K562 (cell line): Measurements from ENCODE around the gene CCDC148. TPM values are rescaled to one million over a fixed set of nuclear protein-coding genes. Genes with fewer than 3 reads are reported as not detected.
A peak's percentile ranks its signal among the peaks of the same experiment; 100 is the strongest.

Source experiments
- ATAC-seq: fragments of 200-7000 bp; cut with Tn5 transposase; 3 replicates; pipeline ENCODE4 v1.9.1; 2020; ENCODE audit warnings: moderate library complexity
- BruUV-seq: library from RNA; stranded (reverse); fragments of 400-500 nt; replicated peaks from 2 replicates; lab custom pipeline; 2021; lab: Mats Ljungman, UMichigan
- CTCF ChIA-PET: fragments of 300-600 bp; formaldehyde crosslinking; extraction: SDS; loops from one replicate; lab custom pipeline; 2021; ENCODE audit warnings: low intra/inter-chr PET ratio; lab: Yijun Ruan, JAX
- POLR2A ChIA-PET: fragments of 300-600, 350-650 bp; sonication (Branson Sonifier 250); formaldehyde crosslinking; extraction: SDS; loops from one replicate; lab custom pipeline; 2021; ENCODE audit warnings: antibody characterized with exemption, inconsistent platforms; lab: Yijun Ruan, JAX
- DNase-seq, 4 experiments: peaks; one replicate each; pipeline versions ENCODE4 v3.0.0 to v3.0.0-alpha.2; 2011 to 2018; ENCODE audit warnings: low spot score in 3 of 4, mixed read lengths in 3 of 4; ENCODE audit errors: extremely low read depth in 1 of 4
- FAIRE-seq: peaks from 2 replicates; lab custom pipeline; 2011; peaks lifted over from hg19 to GRCh38; lab: Jason Lieb, UNC
- H2AFZ ChIP-seq: 2 replicates; pipeline ENCODE4 v1.6.0; 2011; ENCODE audit warnings: low read depth, low read length, control low read depth, inconsistent platforms
- H3K27ac ChIP-seq: fragments of 200-600 bp; 3 replicates; pipeline ENCODE4 v1.8.0; 2011; ENCODE audit warnings: low read depth, mild to moderate bottlenecking, control low read depth, inconsistent platforms, low read length, moderate library complexity, mixed read lengths; ENCODE audit errors: extremely low read depth
- H3K27me3 ChIP-seq, 2 experiments: fragments of 300-600 bp in 1 of 2; 2 replicates in 1 of 2; 3 replicates in 1 of 2; pipeline versions ENCODE4 v1.6.0 to v1.8.0; 2011; ENCODE audit warnings: inconsistent platforms in 2 of 2, low read length in 2 of 2, mild to moderate bottlenecking in 1 of 2, mixed read lengths in 1 of 2, moderate library complexity in 1 of 2; ENCODE audit not compliant: control insufficient read depth in 2 of 2, insufficient read depth in 2 of 2
- H3K36me3 ChIP-seq: fragments of 300-600 bp; 3 replicates; pipeline ENCODE4 v1.8.0; 2011; ENCODE audit warnings: mild to moderate bottlenecking, low read length, inconsistent platforms; ENCODE audit not compliant: control insufficient read depth, insufficient read depth
- H3K4me1 ChIP-seq, 2 experiments: fragments of 200-600 bp in 1 of 2; replicated peaks in 1 of 2; 2 replicates in 1 of 2; 3 replicates in 1 of 2; pipeline versions ENCODE4 v1.5.1 to v1.8.0; 2011; ENCODE audit warnings: inconsistent platforms in 2 of 2, low read length in 2 of 2, mild to moderate bottlenecking in 1 of 2, mixed read lengths in 1 of 2, moderate library complexity in 1 of 2; ENCODE audit not compliant: control insufficient read depth in 2 of 2, insufficient read depth in 2 of 2
- H3K4me2 ChIP-seq: 2 replicates; pipeline ENCODE4 v1.6.1; 2011; ENCODE audit warnings: low read length, control low read depth, inconsistent platforms, mixed read lengths; ENCODE audit not compliant: insufficient read depth
- H3K4me3 ChIP-seq: fragments of 200-600 bp; sonication (generic), shearing (Covaris generic); 2 replicates; pipeline ENCODE4 v1.5.1; 2016; ENCODE audit warnings: control low read depth, inconsistent platforms
- H3K79me2 ChIP-seq: fragments of 200-600 bp; 3 replicates; pipeline ENCODE4 v1.8.0; 2011; ENCODE audit warnings: low read length, inconsistent platforms; ENCODE audit not compliant: control insufficient read depth, insufficient read depth
- H3K9ac ChIP-seq, 2 experiments: 2 replicates each; pipeline versions ENCODE4 v1.6.0 to v1.6.1; 2011; ENCODE audit warnings: low read depth in 2 of 2, low read length in 2 of 2, control low read depth in 1 of 2, inconsistent platforms in 1 of 2, mild to moderate bottlenecking in 1 of 2, mixed read lengths in 1 of 2; ENCODE audit not compliant: insufficient read depth in 1 of 2
- H3K9me1 ChIP-seq: one replicate; pipeline ENCODE4 v1.6.0; 2011; ENCODE audit warnings: inconsistent platforms, mild to moderate bottlenecking, low read length, moderate library complexity; ENCODE audit not compliant: control insufficient read depth, insufficient read depth
- H3K9me3 ChIP-seq: replicated peaks from 2 replicates; pipeline ENCODE4 v1.5.1; 2011; ENCODE audit warnings: low read depth, low read length, inconsistent platforms; ENCODE audit not compliant: control insufficient read depth, insufficient read depth
- H4K20me1 ChIP-seq: replicated peaks from 2 replicates; pipeline ENCODE4 v1.6.1; 2011; ENCODE audit warnings: low read length, inconsistent platforms, mixed read lengths; ENCODE audit not compliant: control insufficient read depth, insufficient read depth
- MEIS2 ChIP-seq: fragments of 450-650 bp; IDR thresholded peaks from 2 replicates; pipeline ENCODE4 v1.6.1; 2014; ENCODE audit warnings: mild to moderate bottlenecking; ENCODE audit not compliant: partially characterized antibody
- PKNOX1 ChIP-seq: fragments of 450-650 bp; IDR thresholded peaks from 2 replicates; pipeline ENCODE4 v1.6.1; 2016
- XRCC5 ChIP-seq: fragments of 200-400 bp; formaldehyde crosslinking; IDR thresholded peaks from 2 replicates; pipeline ENCODE4 v1.6.1; 2017; ENCODE audit warnings: low read depth, mild to moderate bottlenecking, low read length
- ZC3H8 ChIP-seq: fragments of 450-650 bp; IDR thresholded peaks from 2 replicates; pipeline ENCODE4 v1.6.1; 2017
- WGBS: fragments of 100-300 bp; shearing (Covaris generic); methylation state at CpG from one replicate; pipeline ENCODE4 v1.1.6; 2016; ENCODE audit warnings: low coverage, mixed read lengths; ENCODE audit not compliant: insufficient coverage; ENCODE audit errors: missing lambda C conversion rate; 5-methylcytosine and 5-hydroxymethylcytosine counted together
- in situ Hi-C: fragments of 300-500 bp; cut with MboI; formaldehyde crosslinking; loops from 4 replicates; pipeline ENCODE4 v1.15.0; 2018; ENCODE audit warnings: inconsistent platforms, mixed read lengths
- intact Hi-C: fragments of 100-400 bp; cut with micrococcal nuclease; formaldehyde crosslinking; loops from 2 replicates; pipeline ENCODE4 v1.14.2; 2022
- polyA plus RNA-seq, 8 experiments: library from polyadenylated mRNA; depleted of rRNA in 4 of 8; stranded (reverse) in 5 of 8; unstranded in 3 of 8; fragments of >200 nt; fragmentation: Nextera tagmentation in 2 of 8; fragmentation: Illumina TruSeq in 1 of 8; extraction: Ambion mirVana in 2 of 8; extraction: Trizol in 1 of 8; gene quantifications; 2 replicates each; pipeline versions ENCODE4 v1.2.1 to v1.2.3, GENCODE V29; 2011 to 2014; ENCODE audit warnings: inconsistent platforms in 1 of 8, missing spikeins in 1 of 8
- total RNA-seq, 7 experiments: library from RNA; depleted of rRNA in 6 of 7; stranded (reverse); fragments of >200 nt in 6 of 7; fragmentation: Illumina TruSeq in 2 of 7; extraction: Trizol in 2 of 7; gene quantifications; 2 replicates each; pipeline versions ENCODE4 v1.2.1 to v1.2.3, GENCODE V29; 2011 to 2021; ENCODE audit warnings: low replicate concordance in 1 of 7

The CCDC148 gene
- total and polyA plus RNA-seq, 9 of the 15 experiments (the other 6 are each of a cell fraction or from before 2014, with no cell fraction given) = 0.10 to 1.4 (median 0.65) TPM

DNA sequence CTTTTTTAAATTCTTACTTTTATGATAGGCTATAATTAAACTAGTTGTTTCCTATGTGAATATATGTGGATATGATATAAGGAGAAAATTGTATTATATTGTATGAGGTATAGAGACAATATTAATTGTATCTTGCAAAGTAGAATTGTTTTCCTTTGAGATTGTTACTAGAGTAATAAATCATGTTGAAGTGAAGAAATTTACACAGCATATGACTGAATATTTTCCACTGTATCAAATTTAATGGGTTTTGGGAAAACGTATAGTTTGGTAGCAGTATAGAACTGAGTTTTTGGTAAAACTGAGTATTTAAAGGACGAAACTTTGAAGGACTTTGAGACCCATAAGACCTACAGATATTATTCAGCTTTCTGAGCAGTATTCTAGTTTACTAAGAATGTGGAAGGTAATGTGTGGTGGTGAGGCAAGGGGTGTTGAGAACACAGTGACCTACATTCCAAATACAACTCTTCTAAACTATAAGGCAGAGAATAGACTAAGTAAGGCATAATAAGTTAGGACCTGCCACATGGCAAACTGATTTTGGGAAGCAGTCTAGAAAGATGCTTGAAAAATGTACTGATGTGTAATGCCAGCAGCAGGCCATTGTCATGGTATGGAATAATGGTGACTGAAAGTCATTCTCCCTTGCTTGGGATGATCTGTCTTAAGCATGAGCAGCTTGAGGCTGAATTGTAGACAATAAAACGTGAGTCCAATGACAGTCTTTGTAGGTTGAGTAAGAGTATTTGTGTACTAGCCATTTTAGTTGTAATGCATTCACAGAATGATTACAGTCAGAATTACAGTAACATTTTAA, 29.8 kb upstream of the CCDC148 start:
- Histone ChIP-seq H3K27me3 (no peaks in the 10 kb centered on the region), H3K4me2 (0 out of 2 replicates have a peak overlapping the region, but pooled peaks have one; percentile 5), H3K27ac (no peak overlapping the region), H3K4me1 (peaks cover 3 to 22% of the 10 kb centered on the region in 2 experiments; a peak in 2 of 5 replicates), H3K4me3 (no peak overlapping the region), H4K20me1 (peaks cover 10% of the 10 kb centered on the region), H3K79me2 (peaks cover 93% of the 10 kb centered on the region), H3K9ac (no peak overlapping the region), H3K36me3 (no peaks in the 10 kb centered on the region), H3K9me3 (no peaks in the 10 kb centered on the region), H2AFZ (no peak overlapping the region), H3K9me1 (no peaks in the 10 kb centered on the region)
- in situ Hi-C loops = no loop called here
- 50% methylated on average over 3 of the region's 3 CpGs for WGBS
- intact Hi-C loops = no loop called here
- TF ChIP-seq MEIS2 (peak; percentile 71), PKNOX1 (peak; percentile 22; the same call in 1 of the 2 replicates), XRCC5 (no peak), ZC3H8 (peak; percentile 27; the same call in 1 of the 2 replicates)
- ChIA-PET CTCF (no interaction called here), POLR2A (no interaction called here)
- DNase-seq = no peak
- BruUV-seq = no TSS peak
- peak; percentile 32; the same call in 2 of the 3 replicates for ATAC-seq
- peak; percentile 11 for FAIRE-seq
